Measurements from ENCODE around the gene C19orf44.
"Not testable (repeated sequence)": the region's sequence is repeated elsewhere in the genome, so short reads cannot be mapped to it uniquely, and the experiment has no call there.

The C19orf44 gene

DNA sequence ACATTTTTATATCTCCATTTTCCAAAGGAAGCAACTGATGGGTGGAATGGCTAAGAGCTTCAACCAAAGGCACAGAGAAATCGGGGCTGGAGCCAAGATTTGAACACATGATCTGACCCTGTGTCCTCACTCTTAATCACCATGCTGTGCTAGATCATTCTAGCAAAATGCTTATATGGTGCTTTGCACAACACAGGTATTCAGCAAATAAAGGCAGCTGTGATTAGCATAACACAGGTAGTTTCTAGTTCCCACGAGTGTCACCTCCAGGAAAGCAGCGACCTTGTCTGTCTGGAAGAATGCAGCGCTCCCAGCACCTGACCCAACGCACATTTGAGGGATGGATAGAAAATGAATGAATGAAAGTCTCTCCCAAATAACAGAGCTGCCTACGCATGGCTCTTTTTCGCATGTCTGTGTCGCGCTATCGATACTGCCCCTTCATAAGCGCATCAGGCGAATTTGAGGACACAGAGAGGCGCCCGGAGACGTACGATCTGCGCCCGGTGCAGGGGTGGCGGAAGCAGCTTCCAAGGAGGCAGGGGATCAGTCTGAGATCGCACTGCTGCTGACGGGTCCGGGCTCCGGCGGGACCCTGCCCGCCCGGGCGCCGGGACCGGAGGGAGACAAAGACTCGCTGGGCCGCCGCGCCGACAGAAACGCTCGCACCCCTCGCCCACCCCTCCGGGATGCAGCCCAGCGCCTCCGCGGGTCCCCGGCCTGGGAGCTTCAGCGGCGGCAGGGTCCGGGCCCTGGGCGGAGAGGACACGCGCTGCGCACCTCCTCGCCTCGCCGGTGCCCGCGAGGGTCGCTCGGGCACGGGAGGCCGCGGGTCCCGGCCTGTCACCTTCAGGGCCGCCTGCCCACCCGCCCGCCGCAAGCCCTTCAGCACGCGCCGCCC is 25.0 kb upstream of the C19orf44 start:
- TF ChIP-seq, protein P1, sequence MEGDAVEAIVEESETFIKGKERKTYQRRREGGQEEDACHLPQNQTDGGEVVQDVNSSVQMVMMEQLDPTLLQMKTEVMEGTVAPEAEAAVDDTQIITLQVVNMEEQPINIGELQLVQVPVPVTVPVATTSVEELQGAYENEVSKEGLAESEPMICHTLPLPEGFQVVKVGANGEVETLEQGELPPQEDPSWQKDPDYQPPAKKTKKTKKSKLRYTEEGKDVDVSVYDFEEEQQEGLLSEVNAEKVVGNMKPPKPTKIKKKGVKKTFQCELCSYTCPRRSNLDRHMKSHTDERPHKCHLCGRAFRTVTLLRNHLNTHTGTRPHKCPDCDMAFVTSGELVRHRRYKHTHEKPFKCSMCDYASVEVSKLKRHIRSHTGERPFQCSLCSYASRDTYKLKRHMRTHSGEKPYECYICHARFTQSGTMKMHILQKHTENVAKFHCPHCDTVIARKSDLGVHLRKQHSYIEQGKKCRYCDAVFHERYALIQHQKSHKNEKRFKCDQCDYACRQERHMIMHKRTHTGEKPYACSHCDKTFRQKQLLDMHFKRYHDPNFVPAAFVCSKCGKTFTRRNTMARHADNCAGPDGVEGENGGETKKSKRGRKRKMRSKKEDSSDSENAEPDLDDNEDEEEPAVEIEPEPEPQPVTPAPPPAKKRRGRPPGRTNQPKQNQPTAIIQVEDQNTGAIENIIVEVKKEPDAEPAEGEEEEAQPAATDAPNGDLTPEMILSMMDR (IDR thresholded peaks at IDR 0.05; ENCODE audit: extremely low read depth, missing control alignments) = no peak
- DNase-seq (ENCODE audit: low spot score) = peak; percentile 58

DNA sequence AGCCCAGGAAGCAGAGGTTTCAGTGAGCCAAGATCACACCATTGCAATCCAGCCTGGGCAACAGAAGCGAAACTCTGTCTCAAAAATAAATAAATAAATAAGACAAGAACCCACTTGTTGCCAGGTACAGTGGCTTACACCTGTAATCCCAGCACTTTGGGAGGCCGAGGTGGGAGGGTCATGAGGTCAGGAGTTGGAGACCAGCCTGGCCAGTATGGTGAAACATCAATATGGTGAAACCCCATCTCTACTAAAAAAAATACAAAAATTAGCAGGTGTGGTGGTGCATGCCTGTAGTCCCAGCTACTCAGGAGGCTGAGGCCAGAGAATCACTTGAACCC is 23.7 kb upstream of the C19orf44 start:
- not testable (repeated sequence) for DNase-seq (ENCODE audit: low spot score)

DNA sequence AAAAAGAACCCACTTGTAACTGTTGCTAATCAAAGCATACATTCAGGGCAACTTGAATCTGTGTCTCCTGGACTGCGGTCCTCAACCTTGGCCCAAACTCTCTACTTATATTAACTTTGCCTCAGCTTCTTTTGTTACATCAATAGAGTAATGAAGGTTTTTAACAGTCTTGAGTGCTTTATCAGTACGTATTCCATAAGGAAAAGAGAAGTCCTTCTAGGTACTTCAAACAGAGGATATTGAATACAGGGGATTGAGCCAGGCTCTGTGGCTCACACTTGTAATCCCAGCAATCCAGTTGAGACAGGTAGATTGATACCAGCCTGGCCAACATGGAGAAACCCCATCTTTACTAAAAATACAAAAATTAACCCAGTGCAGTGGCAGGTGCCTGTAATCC is 23.2 kb upstream of the C19orf44 start:
- DNase-seq (ENCODE audit: low spot score) = no peak
- TF ChIP-seq, protein P1 (IDR thresholded peaks at IDR 0.05; ENCODE audit: extremely low read depth, missing control alignments) = no peak

DNA sequence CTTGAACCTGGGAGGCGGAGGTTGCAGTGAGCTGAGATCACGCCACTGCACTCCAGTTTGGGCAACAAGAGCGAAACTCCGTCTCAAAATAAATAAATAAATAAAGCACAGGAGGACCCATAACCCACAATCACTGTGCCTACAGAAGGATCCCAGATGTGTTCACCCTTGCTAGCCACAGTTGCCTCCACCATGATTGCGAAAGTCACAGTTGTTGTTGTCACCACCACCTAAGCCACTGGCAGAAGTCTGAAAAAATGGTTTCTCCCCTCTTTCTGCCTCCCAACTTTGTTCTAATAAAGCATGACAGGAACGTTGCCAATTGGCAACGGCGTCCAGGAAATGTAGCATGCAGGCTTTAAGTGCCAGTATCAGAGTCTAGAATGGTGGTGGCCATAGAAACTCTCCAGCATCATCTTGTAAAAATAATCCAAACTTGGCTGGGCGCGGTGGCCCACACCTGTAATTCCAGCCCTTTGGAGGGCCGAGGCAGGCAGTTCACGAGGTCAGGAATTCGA is 22.3 kb upstream of the C19orf44 start:
- DNase-seq (ENCODE audit: low spot score) = no peak
- TF ChIP-seq, protein P1 (IDR thresholded peaks at IDR 0.05; ENCODE audit: extremely low read depth, missing control alignments) = no peak

DNA sequence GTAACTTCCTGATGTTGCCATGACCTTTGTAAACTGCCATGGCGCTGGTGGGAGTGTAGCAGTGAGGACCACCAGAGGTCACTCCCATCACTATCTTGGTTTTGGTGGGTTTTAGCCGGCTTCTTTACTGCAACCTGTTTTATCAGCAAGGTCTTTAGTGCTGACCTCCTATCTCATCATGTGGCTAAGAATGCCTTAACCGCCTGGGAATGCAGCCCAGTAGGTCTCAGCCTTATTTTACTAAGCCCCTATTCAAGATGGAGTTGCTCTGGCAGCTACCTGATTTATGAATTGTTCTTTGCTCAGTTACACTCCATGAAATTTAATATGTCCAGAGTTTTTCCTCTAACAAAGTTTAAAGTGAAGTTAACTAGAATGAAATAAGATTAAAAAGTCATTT is 19.8 kb upstream of the C19orf44 start:
- DNase-seq (ENCODE audit: low spot score) = no peak
- TF ChIP-seq, protein P1 (IDR thresholded peaks at IDR 0.05; ENCODE audit: extremely low read depth, missing control alignments) = no peak

DNA sequence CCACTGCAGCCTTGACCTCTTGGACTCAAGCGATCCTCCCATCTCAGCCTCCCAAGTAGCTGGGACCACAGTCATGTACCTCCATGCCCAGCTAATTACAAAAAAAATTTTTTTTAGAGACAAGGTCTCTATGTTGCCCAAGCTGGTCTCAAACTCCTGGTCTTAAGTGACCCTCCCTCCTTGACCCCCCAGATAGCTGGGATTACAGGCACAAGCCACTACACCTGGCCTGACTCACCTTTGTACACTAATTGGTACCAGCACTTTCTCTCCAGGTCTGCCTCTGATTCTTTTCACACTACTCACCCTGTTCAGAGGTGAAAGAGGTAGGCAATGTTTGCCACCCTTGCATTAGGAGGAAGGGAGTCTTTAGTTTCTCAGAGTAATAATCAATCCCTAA is 18.9 kb upstream of the C19orf44 start:
- TF ChIP-seq, protein P1 (IDR thresholded peaks at IDR 0.05; ENCODE audit: extremely low read depth, missing control alignments) = no peak
- DNase-seq (ENCODE audit: low spot score) = no peak

DNA sequence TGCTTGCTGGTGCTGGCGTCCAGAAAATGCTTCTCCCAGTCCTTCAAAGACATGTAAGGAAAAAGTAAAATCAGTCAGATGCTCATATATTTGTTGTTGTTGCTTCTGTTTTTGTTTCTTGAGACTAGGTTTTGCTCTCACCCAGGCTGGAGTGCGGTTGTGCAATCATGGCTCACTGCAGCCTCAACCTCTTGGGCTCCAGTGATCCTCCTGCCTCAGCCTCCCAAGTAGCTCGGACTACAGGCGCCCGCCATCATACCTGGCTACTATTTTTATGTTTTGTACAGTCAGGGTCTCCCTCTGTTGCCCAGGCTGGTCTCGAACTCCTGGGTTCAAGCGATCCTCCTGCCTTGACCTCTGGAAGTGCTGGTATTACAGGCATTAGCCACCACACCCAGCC is 13.4 kb upstream of the C19orf44 start:
- TF ChIP-seq, protein P1 (IDR thresholded peaks at IDR 0.05; ENCODE audit: extremely low read depth, missing control alignments) = no peak
- no peak for DNase-seq (ENCODE audit: low spot score)

DNA sequence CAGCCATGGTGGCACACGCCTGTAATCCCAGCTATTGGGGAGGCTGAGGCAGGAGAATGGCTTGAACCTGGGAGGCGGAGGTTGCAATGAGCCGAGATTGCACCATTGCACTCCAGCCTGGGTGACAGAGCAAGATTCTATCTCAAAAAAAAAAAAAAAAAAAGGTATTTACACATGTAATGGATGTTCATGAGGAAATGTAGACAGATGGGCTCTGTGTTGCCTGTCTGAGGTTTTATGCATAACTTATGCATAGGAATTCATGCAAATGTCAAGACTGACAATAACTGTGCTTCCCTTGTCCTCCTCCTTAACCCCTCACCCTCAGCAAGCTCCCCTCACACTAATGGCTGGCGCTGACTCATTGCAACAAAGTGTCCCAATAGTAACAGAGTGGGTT is 9.7 kb upstream of the C19orf44 start:
- not testable (repeated sequence) for DNase-seq (ENCODE audit: low spot score)
